GM18873 (cell line): Measurements from ENCODE around the gene KCNT1.

Experiments used
- ATAC-seq: cut with Tn5 transposase; IDR thresholded peaks from one replicate; pipeline ENCODE4 v1.9.1; 2021; ENCODE audit warnings: mild to moderate bottlenecking, moderate library complexity, moderate number of reproducible peaks; ENCODE audit not compliant: unreplicated experiment, low FRiP score

The KCNT1 gene

DNA sequence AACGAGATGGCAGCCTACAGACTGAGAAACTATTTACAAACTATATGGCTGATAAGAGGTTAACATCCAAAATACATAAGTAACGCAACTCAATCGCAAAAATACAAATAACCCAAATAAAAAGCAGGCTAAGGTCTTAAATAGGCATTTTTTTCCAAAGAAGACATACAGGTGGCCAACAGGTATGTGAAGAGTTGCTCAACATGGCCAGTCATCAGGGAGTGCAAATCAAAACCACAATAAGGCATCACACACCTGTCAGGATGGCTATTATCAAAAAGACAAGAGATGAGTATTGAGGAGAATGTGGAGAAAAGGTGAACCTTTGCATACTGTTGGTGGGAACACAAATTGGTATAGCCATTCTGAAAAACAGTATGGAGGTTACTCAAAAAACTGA is 131.9 kb downstream of the KCNT1 start:
- no peak for ATAC-seq

DNA sequence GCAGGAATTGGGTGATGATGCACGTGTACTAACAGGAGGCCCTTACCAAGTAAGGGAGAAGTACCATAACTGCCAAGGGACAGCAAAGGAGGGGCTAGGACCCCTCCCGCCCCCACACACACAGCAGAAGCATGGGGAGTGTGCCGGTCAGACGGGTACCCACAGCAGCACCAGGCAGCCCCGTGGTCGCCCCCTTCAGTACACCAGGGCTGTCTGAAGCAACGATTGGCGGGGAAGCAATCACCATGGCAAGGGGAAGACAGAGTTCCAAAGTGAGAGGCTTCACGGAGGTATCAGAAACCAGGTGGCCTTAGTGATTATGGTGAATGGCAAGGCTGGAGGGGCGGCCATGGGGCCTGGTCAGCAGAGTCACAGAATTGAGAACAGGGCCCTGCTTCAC is 133.1 kb downstream of the KCNT1 start:
- ATAC-seq, result no peak

GRCh38 chr9:135839516-135839915 is 137.5 kb downstream of the KCNT1 start:
- ATAC-seq, result no peak

DNA sequence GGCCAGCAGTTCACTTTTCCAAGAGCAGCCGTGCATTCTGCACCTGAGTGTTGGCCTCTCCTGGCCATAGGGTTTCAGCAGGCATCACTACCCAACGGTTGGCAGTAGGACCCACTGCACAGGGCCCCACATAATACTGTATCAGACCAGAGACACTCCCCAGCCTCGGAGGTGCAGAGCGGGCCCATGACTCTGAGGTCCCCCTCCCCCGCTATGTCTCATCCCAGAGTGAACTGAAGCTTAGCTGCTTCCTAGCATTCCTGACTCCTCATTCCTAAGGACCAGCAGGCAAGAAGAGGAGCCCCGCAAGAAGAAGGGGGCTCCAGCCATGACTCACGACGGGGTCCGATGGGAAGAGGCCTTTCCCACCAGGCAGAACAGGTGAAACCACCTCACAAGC is 138.1 kb downstream of the KCNT1 start:
- ATAC-seq, result no peak

DNA sequence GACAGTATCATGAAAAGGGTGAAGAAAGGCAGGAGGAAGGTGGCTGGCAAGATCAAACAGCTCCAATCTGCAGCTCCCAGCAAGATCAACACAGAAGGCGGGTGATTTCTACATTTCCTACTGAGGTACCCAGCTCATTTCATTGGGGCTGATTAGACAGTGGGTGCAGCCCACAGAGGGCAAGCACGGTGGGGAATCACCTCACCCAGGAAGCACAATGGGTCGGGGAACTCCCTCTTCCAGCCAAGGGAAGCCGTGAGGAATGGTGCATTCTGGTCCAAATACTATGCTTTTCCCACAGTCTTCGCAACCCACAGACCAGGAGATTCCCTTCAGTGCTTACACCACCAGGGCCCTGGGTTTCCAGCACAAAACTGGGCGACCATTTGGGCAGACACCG is 138.6 kb downstream of the KCNT1 start:
- no peak for ATAC-seq
